Cardiac muscle cell (in vitro differentiated cells and primary cell): Measurements from ENCODE around the gene AFF2. TPM values are rescaled to one million over a fixed set of nuclear protein-coding genes. Genes with fewer than 3 reads are reported as not detected.

Source experiments
- DNase-seq, 2 donors: peaks; one replicate each; pipeline versions ENCODE4 v3.0.0 to v3.0.0-alpha.2; 2010 to 2017; ENCODE audit warnings: low read depth in 1 of 2, low spot score in 1 of 2
- H3K27ac ChIP-seq: fragments of 200-600 bp; sonication (generic); 2 replicates; pipeline ENCODE4 v1.5.1; 2016
- H3K27me3 ChIP-seq: fragments of 200-600 bp; sonication (generic); 2 replicates; pipeline ENCODE4 v1.6.0; 2016; ENCODE audit warnings: control low read depth
- H3K36me3 ChIP-seq: fragments of 200-600 bp; sonication (generic); 2 replicates; pipeline ENCODE4 v1.5.1; 2016; ENCODE audit warnings: control low read depth
- H3K4me1 ChIP-seq: fragments of 200-600 bp; sonication (generic); 2 replicates; pipeline ENCODE4 v1.8.1; 2017; ENCODE audit warnings: low read depth, mild to moderate bottlenecking, mixed run types
- H3K4me3 ChIP-seq: fragments of 200-600 bp; sonication (generic); 2 replicates; pipeline ENCODE4 v1.5.1; 2016; ENCODE audit warnings: mild to moderate bottlenecking
- H3K9me3 ChIP-seq: fragments of 200-600 bp; sonication (generic); 2 replicates; pipeline ENCODE4 v1.5.1; 2017; ENCODE audit warnings: low read depth, mild to moderate bottlenecking, control low read depth
- polyA plus RNA-seq: library from polyadenylated mRNA; unstranded; fragments of >200 nt; fragmentation: Nextera tagmentation; extraction: Ambion mirVana; gene quantifications from 2 replicates; pipeline ENCODE4 v1.2.1, GENCODE V29; 2016
- total RNA-seq: library from RNA; depleted of rRNA; stranded (reverse); fragments of >200 nt; gene quantifications from 2 replicates; pipeline ENCODE4 v1.2.3, GENCODE V29; 2016
- TF ChIP-seq, protein P1 (sequence below): IDR thresholded peaks from 2 replicates; pipeline ENCODE4 v1.5.1; 2012; ENCODE audit warnings: low read depth, mild to moderate bottlenecking, low read length

Gene AFF2
- total and polyA plus RNA-seq, 2 experiments from 2014 or later = 4.4 to 8.3 TPM

DNA sequence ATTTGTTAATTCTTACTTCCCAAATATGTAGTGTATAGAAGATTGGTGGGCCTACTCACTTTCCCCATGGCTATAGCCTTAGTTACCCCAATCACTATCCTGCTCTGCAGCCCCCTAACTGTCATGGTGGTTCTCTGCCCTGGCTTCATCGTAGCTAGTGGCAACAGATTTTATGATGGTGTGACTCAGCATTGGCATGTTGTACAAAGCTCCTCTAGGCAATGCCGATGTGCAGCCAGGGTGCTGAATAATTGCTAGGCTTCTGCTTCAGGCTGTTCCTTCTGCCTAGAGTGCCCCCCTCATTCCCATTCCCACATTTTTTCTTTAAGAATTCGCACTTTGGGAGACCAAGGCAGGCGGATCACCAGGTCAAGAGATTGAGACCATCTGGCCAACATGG is 35.2 kb downstream of the AFF2 start:
- H3K4me1 ChIP-seq = no peaks in the 10 kb centered on the region
- H3K27me3 ChIP-seq = no peaks in the 10 kb centered on the region
- TF ChIP-seq, protein P1, sequence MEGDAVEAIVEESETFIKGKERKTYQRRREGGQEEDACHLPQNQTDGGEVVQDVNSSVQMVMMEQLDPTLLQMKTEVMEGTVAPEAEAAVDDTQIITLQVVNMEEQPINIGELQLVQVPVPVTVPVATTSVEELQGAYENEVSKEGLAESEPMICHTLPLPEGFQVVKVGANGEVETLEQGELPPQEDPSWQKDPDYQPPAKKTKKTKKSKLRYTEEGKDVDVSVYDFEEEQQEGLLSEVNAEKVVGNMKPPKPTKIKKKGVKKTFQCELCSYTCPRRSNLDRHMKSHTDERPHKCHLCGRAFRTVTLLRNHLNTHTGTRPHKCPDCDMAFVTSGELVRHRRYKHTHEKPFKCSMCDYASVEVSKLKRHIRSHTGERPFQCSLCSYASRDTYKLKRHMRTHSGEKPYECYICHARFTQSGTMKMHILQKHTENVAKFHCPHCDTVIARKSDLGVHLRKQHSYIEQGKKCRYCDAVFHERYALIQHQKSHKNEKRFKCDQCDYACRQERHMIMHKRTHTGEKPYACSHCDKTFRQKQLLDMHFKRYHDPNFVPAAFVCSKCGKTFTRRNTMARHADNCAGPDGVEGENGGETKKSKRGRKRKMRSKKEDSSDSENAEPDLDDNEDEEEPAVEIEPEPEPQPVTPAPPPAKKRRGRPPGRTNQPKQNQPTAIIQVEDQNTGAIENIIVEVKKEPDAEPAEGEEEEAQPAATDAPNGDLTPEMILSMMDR = no peak
- no peaks in the 10 kb centered on the region for H3K9me3 ChIP-seq
- no peaks in the 10 kb centered on the region for H3K36me3 ChIP-seq
- H3K27ac ChIP-seq = no peak overlapping the region
- no peak for DNase-seq
- no peak overlapping the region for H3K4me3 ChIP-seq

DNA sequence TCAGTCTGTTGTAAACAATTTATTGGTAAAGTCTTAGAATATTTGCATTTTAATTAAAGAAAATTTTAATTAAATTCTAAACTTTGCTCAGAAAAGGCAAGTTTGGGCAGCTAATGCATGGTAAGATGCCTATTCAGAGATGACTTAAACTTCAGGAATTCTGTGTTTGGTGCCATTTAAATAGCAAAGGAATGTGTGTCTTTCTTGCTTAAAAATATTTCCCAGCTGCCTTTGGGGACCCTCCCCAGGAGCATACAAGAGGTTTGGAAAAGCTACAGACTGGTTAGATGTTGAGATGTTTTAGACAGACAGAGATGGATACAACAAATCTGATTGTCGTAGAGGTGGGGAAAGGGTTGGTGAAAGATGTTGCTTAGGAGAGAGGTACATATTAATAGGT is 36.5 kb downstream of the AFF2 start:
- Histone ChIP-seq H3K36me3 (no peaks in the 10 kb centered on the region), H3K4me3 (no peak overlapping the region), H3K4me1 (no peaks in the 10 kb centered on the region), H3K9me3 (no peaks in the 10 kb centered on the region), H3K27me3 (no peaks in the 10 kb centered on the region), H3K27ac (no peak overlapping the region)
- no peak for DNase-seq
- TF ChIP-seq, protein P1 = no peak

DNA sequence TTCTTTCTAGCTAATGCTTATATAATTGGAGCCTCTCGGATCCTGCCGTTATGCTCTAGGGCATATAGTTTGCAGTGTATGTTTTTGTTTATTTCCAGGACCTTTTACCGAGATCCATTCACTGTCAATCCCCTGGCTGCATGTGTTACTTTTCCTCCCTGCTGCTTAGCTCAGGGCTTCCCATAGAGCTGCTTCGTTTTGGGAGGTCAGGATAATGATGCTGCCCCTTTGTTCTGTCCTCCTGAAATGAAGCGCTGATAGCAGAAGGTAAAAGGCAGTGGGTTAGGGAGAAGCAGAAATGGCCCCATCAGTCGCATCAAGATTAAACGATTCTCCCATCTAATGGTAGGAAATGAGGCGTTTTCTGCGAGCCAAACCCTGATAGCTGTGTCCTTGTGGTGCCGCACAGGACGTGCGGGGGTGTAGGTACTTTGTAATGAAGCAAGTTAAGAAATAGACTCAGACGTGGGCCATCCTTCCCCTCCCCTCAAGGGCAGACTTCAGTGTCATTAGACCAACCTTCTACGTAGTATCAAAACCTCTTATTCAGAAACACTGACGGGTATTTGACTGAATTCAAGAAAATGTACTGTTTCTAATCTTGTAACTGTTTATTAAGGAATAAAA is 37.3 kb downstream of the AFF2 start:
- Histone ChIP-seq H3K9me3 (no peaks in the 10 kb centered on the region), H3K4me1 (no peaks in the 10 kb centered on the region), H3K36me3 (no peaks in the 10 kb centered on the region), H3K27ac (no peak overlapping the region), H3K27me3 (no peaks in the 10 kb centered on the region), H3K4me3 (no peak overlapping the region)
- TF ChIP-seq, protein P1 = no peak
- DNase-seq = no peak

GRCh38 chrX:148538582-148538981 is 38.2 kb downstream of the AFF2 start:
- DNase-seq = no peak
- H3K27me3 ChIP-seq = no peaks in the 10 kb centered on the region
- no peaks in the 10 kb centered on the region for H3K4me1 ChIP-seq
- H3K36me3 ChIP-seq = no peaks in the 10 kb centered on the region
- TF ChIP-seq, protein P1 = no peak
- H3K27ac ChIP-seq = no peak overlapping the region
- H3K9me3 ChIP-seq = no peaks in the 10 kb centered on the region
- no peak overlapping the region for H3K4me3 ChIP-seq

- Histone ChIP-seq H3K9me3 (no peaks in the 10 kb centered on the region), H3K4me3 (no peak overlapping the region), H3K36me3 (no peaks in the 10 kb centered on the region), H3K4me1 (no peaks in the 10 kb centered on the region), H3K27me3 (no peaks in the 10 kb centered on the region), H3K27ac (no peak overlapping the region)
- DNase-seq = no peak
- TF ChIP-seq, protein P1 = no peak
These were observed 39.7 kb downstream of the AFF2 start for GRCh38 chrX:148540114-148540513.
